Breast epithelium (tissue), 3 donors: Measurements from ENCODE around the gene EFHD2.

ENCODE experiments used
- CTCF ChIP-seq, 3 donors: fragments of 450-650 bp; IDR thresholded peaks; one replicate each; pipeline ENCODE4 v1.5.1; 2016 to 2017; ENCODE audit warnings: antibody characterized with exemption in 3 of 3, mild to moderate bottlenecking in 3 of 3, moderate library complexity in 3 of 3
- POLR2A ChIP-seq: fragments of 450-650 bp; IDR thresholded peaks from one replicate; pipeline ENCODE4 v1.6.1; 2016; ENCODE audit warnings: antibody characterized with exemption, mild to moderate bottlenecking, moderate library complexity

- TF ChIP-seq CTCF (IDR thresholded peaks at IDR 0.05) (no peak), POLR2A (no peak)
Measured at GRCh38 chr1:15370781-15371520, 38.7 kb upstream of the EFHD2 start.
